ENCODE results near the gene HBA2. TPM values are rescaled to one million over a fixed set of nuclear protein-coding genes. Genes with fewer than 3 reads are reported as not detected.

HBA2 gene
- total RNA-seq, 1 experiment from 2014 or later = not detected

- H3K27me3 Mint-ChIP-seq (ENCODE audit: low read depth) = peaks cover 73% of the 10 kb centered on the region
- no peak for TF ChIP-seq CTCF (conservative IDR thresholded peaks at IDR 0.05)
- DNase-seq = peak; percentile 57
- no peaks in the 10 kb centered on the region for H3K36me3 Mint-ChIP-seq (ENCODE audit: insufficient read depth in 1 of 3, low read depth in 3 of 3)
- no peak overlapping the region for H2AK5ac ChIP-seq (ENCODE audit: insufficient read length, low read length)
- H3K4me1 ChIP-seq (ENCODE audit: insufficient read depth, low read length) = no peaks in the 10 kb centered on the region; the same call in 1 of the 2 replicates
- H4K91ac ChIP-seq (ENCODE audit: insufficient read length, low read depth, low read length) = no peak overlapping the region
- WGBS (ENCODE audit: extremely low coverage, insufficient read length, low lambda C conversion rate) = no CpG with 5 or more reads among the region's 77 CpGs
- H3K9ac ChIP-seq (ENCODE audit: extremely low read depth, insufficient read length, low read length) = no peak overlapping the region
- no peaks in the 10 kb centered on the region for H4K20me1 ChIP-seq (ENCODE audit: control insufficient read depth, insufficient read depth, insufficient read length)
- no peak overlapping the region for H4K8ac ChIP-seq (replicated peaks; ENCODE audit: insufficient read length, low read depth, low read length)
- no peak overlapping the region for H4K5ac ChIP-seq (ENCODE audit: insufficient read length, low read depth, low read length)
- no peak overlapping the region for H3K14ac ChIP-seq (ENCODE audit: insufficient read depth, low read length)
- H3K23me2 ChIP-seq (ENCODE audit: insufficient read length, low read depth, low read length, poor library complexity, severe bottlenecking) = peaks cover 8% of the 10 kb centered on the region
- H3K27ac ChIP-seq (ENCODE audit: insufficient read length, low read depth, low read length) = no peak overlapping the region
- no peak overlapping the region for H2BK20ac ChIP-seq (ENCODE audit: low read depth, low read length, poor library complexity, severe bottlenecking)
- H3K79me2 ChIP-seq (ENCODE audit: insufficient read depth, low read length) = no peaks in the 10 kb centered on the region
- H3K79me1 ChIP-seq (ENCODE audit: insufficient read depth, low read depth, low read length, poor library complexity, severe bottlenecking) = no peaks in the 10 kb centered on the region
- H2BK12ac ChIP-seq (ENCODE audit: insufficient read length, low read depth, low read length) = no peak overlapping the region
- no peaks in the 10 kb centered on the region for H3K9me3 ChIP-seq (ENCODE audit: control insufficient read depth, low read depth, low read length)
- H3K4me3 Mint-ChIP-seq = peak overlapping the region; percentile 47 to 76
- H2BK5ac ChIP-seq (ENCODE audit: insufficient read length, low read length) = no peak overlapping the region
- H3K23ac ChIP-seq (ENCODE audit: insufficient read length, low read depth, low read length) = no peak overlapping the region
- no peak overlapping the region for H2AFZ ChIP-seq (ENCODE audit: low read length)
- no peaks in the 10 kb centered on the region for H3K9me3 Mint-ChIP-seq
- H2BK15ac ChIP-seq (ENCODE audit: low read depth, low read length) = no peak overlapping the region
- H3K56ac ChIP-seq (ENCODE audit: insufficient read length, low read depth, low read length) = no peak overlapping the region
- no peak overlapping the region for H3K4ac ChIP-seq (ENCODE audit: low read depth, low read length)
- H2BK120ac ChIP-seq (ENCODE audit: low read depth, low read length, poor library complexity, severe bottlenecking) = no peak overlapping the region
- no peak overlapping the region for H3T11ph ChIP-seq (ENCODE audit: low read length)
- H3K4me2 ChIP-seq (ENCODE audit: insufficient read depth, insufficient read length, low read length) = peak overlapping the region; percentile 33
- H3K18ac ChIP-seq (ENCODE audit: insufficient read length, low read depth, low read length) = no peak overlapping the region
- peaks cover 33% of the 10 kb centered on the region for H3K27me3 ChIP-seq (ENCODE audit: insufficient read depth, low read length)
- H3K4me1 Mint-ChIP-seq = peaks cover 21 to 25% of the 10 kb centered on the region in 2 experiments
- no peak overlapping the region for H3K27ac Mint-ChIP-seq
These were observed 7.7 kb upstream of the HBA2 start for GRCh38 chr16:164827-165538.
